ENCODE measurements around the gene NFRKB. TPM values are rescaled to one million over a fixed set of nuclear protein-coding genes. Genes with fewer than 3 reads are reported as not detected.

Gene NFRKB
- polyA plus RNA-seq, 1 donor from 2014 or later = 26.7 TPM

- Histone ChIP-seq H3K9me3 (ENCODE audit: low read length) (no peaks in the 10 kb centered on the region), H3K27ac (ENCODE audit: low read length) (no peak overlapping the region), H3K27me3 (ENCODE audit: insufficient read depth, low read depth, low read length) (no peaks in the 10 kb centered on the region), H3K9ac (ENCODE audit: low read length) (no peak overlapping the region), H3K79me2 (replicated peaks; ENCODE audit: insufficient read depth, low read length) (no peaks in the 10 kb centered on the region), H3K4me3 (ENCODE audit: low read length) (no peak overlapping the region), H2AFZ (ENCODE audit: low read depth, low read length) (no peak overlapping the region), H4K20me1 (ENCODE audit: insufficient read depth) (no peaks in the 10 kb centered on the region), H3K36me3 (ENCODE audit: insufficient read depth, low read length) (no peaks in the 10 kb centered on the region), H3K9me2 (ENCODE audit: insufficient read depth, low read length) (no peaks in the 10 kb centered on the region), H3F3A (ENCODE audit: insufficient read depth, low read length, poor library complexity, severe bottlenecking) (no peaks in the 10 kb centered on the region), H3K4me2 (ENCODE audit: low read length) (no peak overlapping the region)
- TF ChIP-seq EZH2 (IDR thresholded peaks at IDR 0.05; ENCODE audit: borderline replicate concordance, insufficient read depth, low read length, poor library complexity, severe bottlenecking) = no peak
- TF ChIP-seq RAD21 (conservative IDR thresholded peaks at IDR 0.05) = no peak
- no peak for TF ChIP-seq EP300 (conservative IDR thresholded peaks at IDR 0.05; ENCODE audit: poor library complexity, severe bottlenecking)
- TF ChIP-seq MXI1 (conservative IDR thresholded peaks at IDR 0.05; ENCODE audit: poor library complexity, severe bottlenecking) = no peak
- TF ChIP-seq CTCF (IDR thresholded peaks at IDR 0.05; ENCODE audit: poor library complexity, severe bottlenecking) = no peak
Observed at GRCh38 chr11:129853518-129854231, 41.7 kb downstream of the NFRKB start.

GRCh38 chr11:129852125-129852740 lies 43.1 kb downstream of the NFRKB start:
- TF ChIP-seq MXI1 (conservative IDR thresholded peaks at IDR 0.05; ENCODE audit: poor library complexity, severe bottlenecking) = no peak
- TF ChIP-seq TAF1 (IDR thresholded peaks at IDR 0.05; ENCODE audit: low read depth) = no peak
- TF ChIP-seq REST (IDR thresholded peaks at IDR 0.05; ENCODE audit: borderline replicate concordance) = no peak
- no peak for TF ChIP-seq SMC3 (conservative IDR thresholded peaks at IDR 0.05; ENCODE audit: poor library complexity)
- TF ChIP-seq EZH2 (IDR thresholded peaks at IDR 0.05; ENCODE audit: borderline replicate concordance, insufficient read depth, low read length, poor library complexity, severe bottlenecking) = no peak
- TF ChIP-seq CTCF (IDR thresholded peaks at IDR 0.05; ENCODE audit: poor library complexity, severe bottlenecking) = no peak
- no peak for TF ChIP-seq EP300 (conservative IDR thresholded peaks at IDR 0.05; ENCODE audit: poor library complexity, severe bottlenecking)
- TF ChIP-seq POLR2AphosphoS5 (IDR thresholded peaks at IDR 0.05) = no peak
- TF ChIP-seq RAD21 (conservative IDR thresholded peaks at IDR 0.05) = no peak
- no peaks in the 10 kb centered on the region for H3K36me3 ChIP-seq (ENCODE audit: insufficient read depth, low read length)
- no peak overlapping the region for H3K4me2 ChIP-seq (ENCODE audit: low read length)
- H4K20me1 ChIP-seq (ENCODE audit: insufficient read depth) = no peaks in the 10 kb centered on the region
- H3K79me2 ChIP-seq (replicated peaks; ENCODE audit: insufficient read depth, low read length) = no peaks in the 10 kb centered on the region
- H3K9me3 ChIP-seq (ENCODE audit: low read length) = no peaks in the 10 kb centered on the region
- no peak overlapping the region for H3K9ac ChIP-seq (ENCODE audit: low read length)
- H3K4me3 ChIP-seq (ENCODE audit: low read length) = no peak overlapping the region
- no peaks in the 10 kb centered on the region for H3F3A ChIP-seq (ENCODE audit: insufficient read depth, low read length, poor library complexity, severe bottlenecking)
- H3K9me2 ChIP-seq (ENCODE audit: insufficient read depth, low read length) = no peaks in the 10 kb centered on the region
- H3K27ac ChIP-seq (ENCODE audit: low read length) = no peak overlapping the region
- no peak overlapping the region for H2AFZ ChIP-seq (ENCODE audit: low read depth, low read length)
- H3K27me3 ChIP-seq (ENCODE audit: insufficient read depth, low read depth, low read length) = no peaks in the 10 kb centered on the region
